ENCODE measurements around the gene CFAP298. TPM values are rescaled to one million over a fixed set of nuclear protein-coding genes. Genes with fewer than 3 reads are reported as not detected.
A peak's percentile ranks its signal among the peaks of the same experiment; 100 is the strongest.
"Not testable (repeated sequence)": the region's sequence is repeated elsewhere in the genome, so short reads cannot be mapped to it uniquely, and the experiment has no call there.

The CFAP298 gene
- total RNA-seq, 1 donor from 2014 or later: 52.0 TPM

- peaks cover 12% of the 10 kb centered on the region for H3K36me3 Mint-ChIP-seq
- H3K27me3 Mint-ChIP-seq (ENCODE audit: insufficient read depth, low read depth): peaks cover 5% of the 10 kb centered on the region
- H4K20me1 ChIP-seq (ENCODE audit: low read depth): peaks cover 10% of the 10 kb centered on the region
- H3K4me1 ChIP-seq: peaks cover 5% of the 10 kb centered on the region
- DNase-seq (ENCODE audit: low spot score): peak; percentile 57
- H3K27me3 ChIP-seq: no peaks in the 10 kb centered on the region
- H3K9ac ChIP-seq: peak overlapping the region; percentile 47
- peak overlapping the region; percentile 98 for H2AFZ ChIP-seq (replicated peaks)
- no peaks in the 10 kb centered on the region for H3K9me3 ChIP-seq (ENCODE audit: low read depth)
- peak overlapping the region; percentile 87 for H3K27ac ChIP-seq
- peaks cover 22% of the 10 kb centered on the region for H3K79me2 ChIP-seq (ENCODE audit: low read depth)
- H3K4me1 Mint-ChIP-seq: peaks cover 14% of the 10 kb centered on the region
- H3K36me3 ChIP-seq: no peaks in the 10 kb centered on the region
- H3F3A ChIP-seq (ENCODE audit: low read depth): peaks cover 13% of the 10 kb centered on the region
- peak overlapping the region; percentile 95 for H3K4me2 ChIP-seq
- peak overlapping the region; percentile 59 for H3K27ac Mint-ChIP-seq
- no peak for TF ChIP-seq EZH2 (IDR thresholded peaks at IDR 0.05)
- TF ChIP-seq CTCF (IDR thresholded peaks at IDR 0.05): no peak
- no peak for TF ChIP-seq EZH2phosphoT487 (IDR thresholded peaks at IDR 0.05)
- H3K4me3 Mint-ChIP-seq: peak overlapping the region; percentile 98
- peak overlapping the region; percentile 77 for H3K4me3 ChIP-seq
- no peaks in the 10 kb centered on the region for H3K9me3 Mint-ChIP-seq
These were observed 643 bp downstream of the CFAP298 start for GRCh38 chr21:32611471-32611997.

- H3K36me3 ChIP-seq; H3K27me3 ChIP-seq; H3K27me3 Mint-ChIP-seq (ENCODE audit: insufficient read depth, low read depth); H2AFZ ChIP-seq (replicated peaks); H3K9ac ChIP-seq; H3K9me3 ChIP-seq (ENCODE audit: low read depth); H3K27ac ChIP-seq; H3K27ac Mint-ChIP-seq; H3K9me3 Mint-ChIP-seq; DNase-seq (ENCODE audit: low spot score); H3K4me1 ChIP-seq: not testable (repeated sequence)
- H4K20me1 ChIP-seq (ENCODE audit: low read depth): peaks cover 11% of the 10 kb centered on the region
- peak overlapping the region; percentile 95 for H3K4me2 ChIP-seq
- peaks cover 22% of the 10 kb centered on the region for H3K79me2 ChIP-seq (ENCODE audit: low read depth)
- Mint-ChIP-seq H3K4me3 (peak overlapping the region; percentile 79), H3K36me3 (peaks cover 15% of the 10 kb centered on the region), H3K4me1 (peaks cover 14% of the 10 kb centered on the region)
- H3K4me3 ChIP-seq: peak overlapping the region; percentile 77
- peaks cover 17% of the 10 kb centered on the region for H3F3A ChIP-seq (ENCODE audit: low read depth)
These were observed 1.2 kb downstream of the CFAP298 start for GRCh38 chr21:32610940-32611339.

- peak; percentile 30 for DNase-seq (ENCODE audit: low spot score)
- Histone ChIP-seq H2AFZ (replicated peaks) (no peak overlapping the region), H3F3A (ENCODE audit: low read depth) (peaks cover 38% of the 10 kb centered on the region), H3K9ac (no peak overlapping the region), H3K27ac (no peak overlapping the region), H4K20me1 (ENCODE audit: low read depth) (peaks cover 32% of the 10 kb centered on the region), H3K27me3 (no peaks in the 10 kb centered on the region), H3K4me1 (peaks cover 25% of the 10 kb centered on the region), H3K4me3 (no peak overlapping the region), H3K79me2 (ENCODE audit: low read depth) (peaks cover 22% of the 10 kb centered on the region), H3K36me3 (no peaks in the 10 kb centered on the region), H3K9me3 (ENCODE audit: low read depth) (no peaks in the 10 kb centered on the region), H3K4me2 (no peak overlapping the region)
- peak overlapping the region; percentile 12 for H3K4me3 Mint-ChIP-seq
- H3K27me3 Mint-ChIP-seq (ENCODE audit: insufficient read depth, low read depth): peaks cover 5% of the 10 kb centered on the region
- H3K9me3 Mint-ChIP-seq: no peaks in the 10 kb centered on the region
- no peak for TF ChIP-seq CTCF (IDR thresholded peaks at IDR 0.05)
- no peak for TF ChIP-seq EZH2 (IDR thresholded peaks at IDR 0.05)
- no peak for TF ChIP-seq EZH2phosphoT487 (IDR thresholded peaks at IDR 0.05)
- no peak overlapping the region for H3K27ac Mint-ChIP-seq
- H3K36me3 Mint-ChIP-seq: peaks cover 19% of the 10 kb centered on the region
- H3K4me1 Mint-ChIP-seq: peaks cover 25% of the 10 kb centered on the region
These were observed 3.3 kb downstream of the CFAP298 start for GRCh38 chr21:32608851-32609250.

- peaks cover 19% of the 10 kb centered on the region for H3K4me1 Mint-ChIP-seq
- no peaks in the 10 kb centered on the region for H3K9me3 Mint-ChIP-seq
- Histone ChIP-seq H3K27ac (no peak overlapping the region), H3K27me3 (no peaks in the 10 kb centered on the region), H3K4me1 (peaks cover 20% of the 10 kb centered on the region), H3F3A (ENCODE audit: low read depth) (peaks cover 42% of the 10 kb centered on the region), H3K9ac (no peak overlapping the region), H3K79me2 (ENCODE audit: low read depth) (peaks cover 8% of the 10 kb centered on the region), H3K4me2 (peak overlapping the region; percentile 14), H3K9me3 (ENCODE audit: low read depth) (no peaks in the 10 kb centered on the region), H4K20me1 (ENCODE audit: low read depth) (peaks cover 30% of the 10 kb centered on the region), H2AFZ (replicated peaks) (no peak overlapping the region), H3K36me3 (no peaks in the 10 kb centered on the region), H3K4me3 (no peak overlapping the region)
- TF ChIP-seq EZH2 (IDR thresholded peaks at IDR 0.05) (no peak), CTCF (IDR thresholded peaks at IDR 0.05) (no peak)
- DNase-seq (ENCODE audit: low spot score): no peak
- H3K4me3 Mint-ChIP-seq: no peak overlapping the region
- H3K36me3 Mint-ChIP-seq: peaks cover 27% of the 10 kb centered on the region
- peaks cover 5% of the 10 kb centered on the region for H3K27me3 Mint-ChIP-seq (ENCODE audit: insufficient read depth, low read depth)
- no peak overlapping the region for H3K27ac Mint-ChIP-seq
These were observed 6.7 kb downstream of the CFAP298 start for GRCh38 chr21:32605469-32605868.

Data from neural progenitor cell (in vitro differentiated cells).